Testis (tissue), 2 donors: ENCODE measurements around the gene CHKA.

Experiments used
- POLR2A ChIP-seq: fragments of 450-650 bp; IDR thresholded peaks from one replicate; pipeline ENCODE4 v1.6.1; 2017; ENCODE audit warnings: antibody characterized with exemption, mild to moderate bottlenecking, moderate library complexity
- TF ChIP-seq, protein P1 (sequence below), 3 experiments: fragments of 450-650 bp in 2 of 3; fragments of 200-600 bp in 1 of 3; sonication (generic) in 1 of 3; IDR thresholded peaks; one replicate each; pipeline ENCODE4 v1.5.1; 2016 to 2019; ENCODE audit warnings: antibody characterized with exemption in 3 of 3, mild to moderate bottlenecking in 2 of 3, moderate library complexity in 1 of 3

DNA sequence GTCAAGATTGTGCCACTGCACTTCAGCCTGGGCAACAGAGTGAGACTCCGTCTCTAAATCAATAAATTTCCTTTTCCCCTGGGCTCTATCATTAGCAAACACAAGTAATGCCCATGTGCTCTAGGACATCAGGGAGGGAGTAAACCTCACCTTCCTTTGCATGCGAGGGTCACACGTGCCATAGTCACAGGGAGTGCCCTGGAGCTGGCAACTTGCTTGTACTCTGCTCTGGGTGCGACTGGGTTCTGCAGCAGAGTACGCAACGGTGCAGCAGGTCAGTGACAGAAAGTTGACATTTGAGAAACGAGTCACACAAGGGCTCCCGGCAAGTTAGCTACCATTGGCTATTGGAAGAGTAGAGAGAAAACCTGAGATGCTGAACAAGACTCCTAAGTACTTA, 32.6 kb upstream of the CHKA start:
- no peak for TF ChIP-seq POLR2A
- TF ChIP-seq, protein P1, sequence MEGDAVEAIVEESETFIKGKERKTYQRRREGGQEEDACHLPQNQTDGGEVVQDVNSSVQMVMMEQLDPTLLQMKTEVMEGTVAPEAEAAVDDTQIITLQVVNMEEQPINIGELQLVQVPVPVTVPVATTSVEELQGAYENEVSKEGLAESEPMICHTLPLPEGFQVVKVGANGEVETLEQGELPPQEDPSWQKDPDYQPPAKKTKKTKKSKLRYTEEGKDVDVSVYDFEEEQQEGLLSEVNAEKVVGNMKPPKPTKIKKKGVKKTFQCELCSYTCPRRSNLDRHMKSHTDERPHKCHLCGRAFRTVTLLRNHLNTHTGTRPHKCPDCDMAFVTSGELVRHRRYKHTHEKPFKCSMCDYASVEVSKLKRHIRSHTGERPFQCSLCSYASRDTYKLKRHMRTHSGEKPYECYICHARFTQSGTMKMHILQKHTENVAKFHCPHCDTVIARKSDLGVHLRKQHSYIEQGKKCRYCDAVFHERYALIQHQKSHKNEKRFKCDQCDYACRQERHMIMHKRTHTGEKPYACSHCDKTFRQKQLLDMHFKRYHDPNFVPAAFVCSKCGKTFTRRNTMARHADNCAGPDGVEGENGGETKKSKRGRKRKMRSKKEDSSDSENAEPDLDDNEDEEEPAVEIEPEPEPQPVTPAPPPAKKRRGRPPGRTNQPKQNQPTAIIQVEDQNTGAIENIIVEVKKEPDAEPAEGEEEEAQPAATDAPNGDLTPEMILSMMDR (IDR thresholded peaks at IDR 0.05), result no peak
